HCT116 (cell line): ENCODE data around the gene SLC29A1. TPM values are rescaled to one million over a fixed set of nuclear protein-coding genes. Genes with fewer than 3 reads are reported as not detected.

ENCODE experiments used
- ATAC-seq: fragments of 200-7000 bp; cut with Tn5 transposase; 2 replicates; pipeline ENCODE4 v1.9.1; 2020; ENCODE audit warnings: mild to moderate bottlenecking, moderate library complexity
- BruUV-seq: library from RNA; stranded (reverse); fragments of 400-500 nt; replicated peaks from 2 replicates; lab custom pipeline; 2021; lab: Mats Ljungman, UMichigan
- CTCF ChIA-PET: fragments of 300-600 bp; sonication (Branson Sonifier 250); formaldehyde crosslinking; loops from one replicate; lab custom pipeline; 2021; ENCODE audit warnings: antibody characterized with exemption; lab: Charles Lee
- POLR2A ChIA-PET: fragments of 300-600, 350-600 bp; sonication (Branson Sonifier 250); formaldehyde crosslinking; loops from one replicate; lab custom pipeline; 2021; ENCODE audit warnings: antibody characterized with exemption; lab: Charles Lee
- RAD21 ChIA-PET, 2 experiments: fragments of 300-600 bp; sonication (Branson Sonifier 250); formaldehyde crosslinking; loops; one replicate each; lab custom pipeline; 2023; ENCODE audit warnings: low total read pairs in 2 of 2; ENCODE audit not compliant: uncharacterized antibody in 2 of 2, unreplicated experiment in 2 of 2, low non-redundant PET in 1 of 2; lab: Charles Lee
- DNase-seq: peaks from one replicate; pipeline ENCODE4 v3.0.0-alpha.2; 2010; ENCODE audit warnings: low read depth, low spot score
- H2AFZ ChIP-seq: fragments of 200-600 bp; shearing (Covaris generic), sonication (generic); 2 replicates; pipeline ENCODE4 v1.6.1; 2017; ENCODE audit warnings: low read depth, mixed run types, mixed read lengths, antibody characterized with exemption, low read length; ENCODE audit not compliant: poor library complexity, severe bottlenecking
- H3K27ac ChIP-seq: 2 replicates; pipeline ENCODE4 v1.5.1; 2012; ENCODE audit warnings: low read depth, low read length
- H3K27me3 ChIP-seq: fragments of 200-600 bp; sonication (generic); 2 replicates; pipeline ENCODE4 v1.6.1; 2016; ENCODE audit warnings: mixed run types, low read length, mixed read lengths; ENCODE audit not compliant: insufficient read depth
- H3K36me3 ChIP-seq, 2 experiments: fragments of 200-500 bp in 1 of 2; fragments of 200-600 bp in 1 of 2; sonication (Bioruptor generic) in 1 of 2; sonication (generic) in 1 of 2; 2 replicates each; pipeline versions ENCODE4 v1.5.1 to v1.6.1; 2014 to 2016; ENCODE audit warnings: low read length in 2 of 2, inconsistent platforms in 1 of 2, mixed read lengths in 1 of 2, mixed run types in 1 of 2; ENCODE audit not compliant: insufficient read depth in 2 of 2, control insufficient read depth in 1 of 2
- H3K4me1 ChIP-seq, 2 experiments: fragments of 200-600 bp in 1 of 2; sonication (generic) in 1 of 2; 2 replicates each; pipeline versions ENCODE4 v1.5.1 to v1.6.1; 2012 to 2017; ENCODE audit warnings: low read length in 2 of 2, inconsistent platforms in 1 of 2, mild to moderate bottlenecking in 1 of 2, mixed read lengths in 1 of 2, mixed run types in 1 of 2, moderate library complexity in 1 of 2; ENCODE audit not compliant: insufficient read depth in 2 of 2, control insufficient read depth in 1 of 2
- H3K4me2 ChIP-seq: fragments of 200-600 bp; sonication (generic); 2 replicates; pipeline ENCODE4 v1.6.1; 2017; ENCODE audit warnings: mixed run types, low read length, mixed read lengths
- H3K4me3 ChIP-seq, 2 experiments: fragments of 200-600 bp in 1 of 2; sonication (generic) in 1 of 2; replicated peaks in 1 of 2; 2 replicates each; pipeline ENCODE4 v1.5.1; 2011 to 2016; ENCODE audit warnings: low read length in 2 of 2, control low read depth in 1 of 2, low read depth in 1 of 2, mild to moderate bottlenecking in 1 of 2, mixed read lengths in 1 of 2, mixed run types in 1 of 2
- H3K79me2 ChIP-seq: fragments of 200-600 bp; sonication (generic); 2 replicates; pipeline ENCODE4 v1.6.1; 2017; ENCODE audit warnings: mild to moderate bottlenecking, mixed run types, low read length, moderate library complexity, mixed read lengths; ENCODE audit not compliant: insufficient read depth
- H3K9ac ChIP-seq: fragments of 200-600 bp; sonication (generic); 2 replicates; pipeline ENCODE4 v1.6.1; 2016; ENCODE audit warnings: low read length, mixed read lengths
- H3K9me2 ChIP-seq: fragments of 200-600 bp; sonication (generic), shearing (Covaris generic); 2 replicates; pipeline ENCODE4 v1.6.1; 2017; ENCODE audit warnings: mixed run types, mild to moderate bottlenecking, moderate library complexity; ENCODE audit not compliant: insufficient read depth
- H3K9me3 ChIP-seq, 2 experiments: fragments of 200-500 bp in 1 of 2; fragments of 200-600 bp in 1 of 2; sonication (Bioruptor generic) in 1 of 2; sonication (generic) in 1 of 2; 2 replicates each; pipeline ENCODE4 v1.6.1; 2014 to 2017; ENCODE audit warnings: low read length in 2 of 2, mixed read lengths in 2 of 2, inconsistent platforms in 1 of 2, low read depth in 1 of 2, mild to moderate bottlenecking in 1 of 2, mixed run types in 1 of 2, moderate library complexity in 1 of 2; ENCODE audit not compliant: control insufficient read depth in 1 of 2, insufficient read depth in 1 of 2
- H4K20me1 ChIP-seq: fragments of 200-600 bp; sonication (generic), shearing (Covaris generic); 2 replicates; pipeline ENCODE4 v1.6.1; 2017; ENCODE audit warnings: mixed run types, mild to moderate bottlenecking, moderate library complexity; ENCODE audit not compliant: insufficient read depth
- CBX3 ChIP-seq: IDR thresholded peaks from 2 replicates; pipeline ENCODE4 v1.6.1; 2012; ENCODE audit warnings: low read depth
- CTCF ChIP-seq, 3 experiments: fragments of 200-600 bp in 1 of 3; sonication (generic) in 1 of 3; IDR thresholded peaks in 2 of 3; conservative IDR thresholded peaks in 1 of 3; 2 replicates each; pipeline ENCODE4 v1.5.1; 2012 to 2017; ENCODE audit warnings: low read depth in 2 of 3, low read length in 2 of 3, antibody characterized with exemption in 1 of 3, borderline replicate concordance in 1 of 3, control low read depth in 1 of 3, mild to moderate bottlenecking in 1 of 3, mixed read lengths in 1 of 3, mixed run types in 1 of 3, moderate library complexity in 1 of 3; ENCODE audit not compliant: insufficient read depth in 1 of 3
- EGR1 ChIP-seq: IDR thresholded peaks from 2 replicates; pipeline ENCODE4 v1.6.1; 2012; ENCODE audit warnings: low read depth
- EZH2 ChIP-seq: fragments of 200-600 bp; sonication (generic); IDR thresholded peaks from 2 replicates; pipeline ENCODE4 v1.6.1; 2017; ENCODE audit warnings: antibody characterized with exemption, mixed run types
- EZH2phosphoT487 ChIP-seq: fragments of 200-600 bp; IDR thresholded peaks from 2 replicates; pipeline ENCODE4 v1.6.1; 2018; ENCODE audit warnings: antibody characterized with exemption, borderline replicate concordance
- FOSL1 ChIP-seq: IDR thresholded peaks from 2 replicates; pipeline ENCODE4 v1.6.1; 2012; ENCODE audit warnings: low read depth
- JUND ChIP-seq: IDR thresholded peaks from 2 replicates; pipeline ENCODE4 v1.6.1; 2012
- POLR2A ChIP-seq: IDR thresholded peaks from 2 replicates; pipeline ENCODE4 v1.7.0; 2011; ENCODE audit warnings: borderline replicate concordance; ENCODE audit not compliant: insufficient read depth, insufficient read length; ENCODE audit errors: extremely low read depth
- POLR2AphosphoS5 ChIP-seq: IDR thresholded peaks from 2 replicates; pipeline ENCODE4 v1.6.1; 2011; ENCODE audit warnings: mild to moderate bottlenecking, low read depth, low read length, moderate library complexity
- REST ChIP-seq: IDR thresholded peaks from 2 replicates; pipeline ENCODE4 v1.6.1; 2012; ENCODE audit warnings: low read depth
- SIN3A ChIP-seq: IDR thresholded peaks from 2 replicates; pipeline ENCODE4 v1.6.1; 2012; ENCODE audit warnings: low read depth
- SRF ChIP-seq: IDR thresholded peaks from 2 replicates; pipeline ENCODE4 v1.6.1; 2012; ENCODE audit warnings: low read depth
- YY1 ChIP-seq: IDR thresholded peaks from 2 replicates; pipeline ENCODE4 v1.6.1; 2011; ENCODE audit warnings: low read length, low read depth, moderate library complexity, mild to moderate bottlenecking; ENCODE audit not compliant: insufficient replicate concordance; ENCODE audit errors: extremely low read depth
- ZNF274 ChIP-seq: fragments of 200-500 bp; sonication (Bioruptor generic); IDR thresholded peaks from 2 replicates; pipeline ENCODE4 v1.6.1; 2014; ENCODE audit warnings: mild to moderate bottlenecking, low read depth, low read length, inconsistent platforms
- intact Hi-C: fragments of 100-400 bp; cut with micrococcal nuclease; formaldehyde crosslinking; loops from 2 replicates; pipeline ENCODE4 v1.10.0; 2022
- total RNA-seq: library from RNA; stranded (reverse); gene quantifications from one replicate; pipeline ENCODE4 v1.2.1, GENCODE V29; 2021; ENCODE audit not compliant: unreplicated experiment

The SLC29A1 gene
- total RNA-seq, 1 experiment from 2014 or later: 67.6 TPM

GRCh38 chr6:44198684-44199083 lies 24.7 kb upstream of the SLC29A1 start:
- H3K4me1 ChIP-seq: peaks cover 0 to 4% of the 10 kb centered on the region in 2 experiments; a peak in 1 of 4 replicates
- ChIA-PET RAD21 (no interaction called here), POLR2A (no interaction called here), CTCF (no interaction called here)
- DNase-seq: no peak
- no TSS peak for BruUV-seq
- no peak overlapping the region for H3K27ac ChIP-seq
- no peaks in the 10 kb centered on the region for H3K36me3 ChIP-seq
- H2AFZ ChIP-seq: no peak overlapping the region
- H3K9me2 ChIP-seq: no peaks in the 10 kb centered on the region
- no peaks in the 10 kb centered on the region for H3K79me2 ChIP-seq
- no peak overlapping the region for H3K4me2 ChIP-seq
- no peaks in the 10 kb centered on the region for H3K9me3 ChIP-seq
- H3K27me3 ChIP-seq: no peaks in the 10 kb centered on the region
- ATAC-seq: no peak
- H3K4me3 ChIP-seq: no peak overlapping the region
- TF ChIP-seq CBX3 (no peak), EZH2 (no peak), REST (no peak), POLR2AphosphoS5 (no peak), POLR2A (no peak), EGR1 (no peak), CTCF (IDR thresholded peaks at IDR 0.05 in 2 of 3, conservative IDR thresholded peaks at IDR 0.05 in 1 of 3; ENCODE audit: borderline replicate concordance in 1 of 3, insufficient read depth in 1 of 3, low read depth in 2 of 3, low read length in 2 of 3) (no peak), FOSL1 (no peak), SIN3A (no peak), YY1 (no peak), ZNF274 (no peak), SRF (no peak), JUND (no peak), EZH2phosphoT487 (no peak)
- intact Hi-C loops: no loop called here
- no peaks in the 10 kb centered on the region for H4K20me1 ChIP-seq
- H3K9ac ChIP-seq: no peak overlapping the region
